HFF-Myc (cell line): ENCODE measurements around the gene CPEB1.

Experiments used
- DNase-seq: peaks from one replicate; pipeline ENCODE4 v3.0.0-alpha.2; 2011; ENCODE audit warnings: low read depth; ENCODE audit errors: extremely low read depth
- H3K4me3 ChIP-seq: replicated peaks from 2 replicates; pipeline ENCODE4 v1.5.1; 2011; ENCODE audit warnings: low read depth, mild to moderate bottlenecking, control low read depth, low read length
- TF ChIP-seq, protein P1 (sequence below): IDR thresholded peaks from 2 replicates; pipeline ENCODE4 v1.5.1; 2012; ENCODE audit warnings: mild to moderate bottlenecking, low read depth, low read length, control low read depth; ENCODE audit errors: missing control alignments

The CPEB1 gene

DNA sequence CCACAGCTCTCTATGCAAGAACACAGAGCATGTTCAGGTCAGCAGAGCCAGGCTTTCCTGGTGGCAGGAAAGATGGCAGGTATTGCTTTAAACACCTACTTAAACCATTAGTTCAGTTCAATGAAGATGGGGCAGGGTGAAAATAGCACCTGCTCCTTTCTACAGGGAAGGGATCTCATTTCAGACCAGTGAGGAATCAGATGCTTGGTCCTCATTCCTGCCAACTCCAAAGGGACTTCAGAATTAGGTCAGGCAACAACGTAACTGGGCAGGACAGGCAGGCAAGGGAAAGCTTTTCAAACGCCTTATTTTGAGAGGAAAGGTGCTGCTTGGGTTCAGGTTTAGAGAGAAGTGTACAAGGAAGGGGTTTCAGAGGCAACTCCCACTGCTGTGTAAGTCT lies 94.3 kb downstream of the CPEB1 start:
- DNase-seq, result no peak
- H3K4me3 ChIP-seq, result no peak overlapping the region
- TF ChIP-seq, protein P1, sequence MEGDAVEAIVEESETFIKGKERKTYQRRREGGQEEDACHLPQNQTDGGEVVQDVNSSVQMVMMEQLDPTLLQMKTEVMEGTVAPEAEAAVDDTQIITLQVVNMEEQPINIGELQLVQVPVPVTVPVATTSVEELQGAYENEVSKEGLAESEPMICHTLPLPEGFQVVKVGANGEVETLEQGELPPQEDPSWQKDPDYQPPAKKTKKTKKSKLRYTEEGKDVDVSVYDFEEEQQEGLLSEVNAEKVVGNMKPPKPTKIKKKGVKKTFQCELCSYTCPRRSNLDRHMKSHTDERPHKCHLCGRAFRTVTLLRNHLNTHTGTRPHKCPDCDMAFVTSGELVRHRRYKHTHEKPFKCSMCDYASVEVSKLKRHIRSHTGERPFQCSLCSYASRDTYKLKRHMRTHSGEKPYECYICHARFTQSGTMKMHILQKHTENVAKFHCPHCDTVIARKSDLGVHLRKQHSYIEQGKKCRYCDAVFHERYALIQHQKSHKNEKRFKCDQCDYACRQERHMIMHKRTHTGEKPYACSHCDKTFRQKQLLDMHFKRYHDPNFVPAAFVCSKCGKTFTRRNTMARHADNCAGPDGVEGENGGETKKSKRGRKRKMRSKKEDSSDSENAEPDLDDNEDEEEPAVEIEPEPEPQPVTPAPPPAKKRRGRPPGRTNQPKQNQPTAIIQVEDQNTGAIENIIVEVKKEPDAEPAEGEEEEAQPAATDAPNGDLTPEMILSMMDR, result no peak

DNA sequence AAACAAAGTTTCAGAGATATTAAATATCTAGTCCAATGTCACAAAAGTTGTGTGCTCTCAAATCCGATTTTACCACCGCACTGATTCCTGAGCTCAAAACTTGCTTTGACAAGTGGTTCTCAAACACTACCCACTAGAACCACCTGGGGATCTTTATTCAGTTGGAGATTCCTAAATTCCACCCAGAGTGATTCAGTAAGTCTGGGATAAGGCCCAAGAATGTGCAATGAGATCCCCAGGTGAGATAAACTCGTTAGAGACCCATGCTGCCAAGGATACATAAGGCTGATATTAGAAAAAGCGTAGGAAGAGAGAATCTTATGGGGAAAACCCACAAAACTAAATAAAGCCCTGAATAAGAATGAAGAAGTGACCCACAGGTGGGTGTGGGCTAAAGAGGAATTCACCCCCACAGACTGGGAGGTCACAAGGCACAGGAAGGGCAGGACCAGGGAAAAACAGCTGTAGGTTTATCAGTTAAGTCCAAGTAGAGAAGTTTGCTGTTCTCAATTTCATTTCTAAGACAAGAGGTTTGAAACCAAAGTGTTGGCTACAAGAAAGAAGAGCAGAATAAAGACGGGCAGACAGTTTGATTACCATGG lies 95.4 kb downstream of the CPEB1 start:
- TF ChIP-seq, protein P1, result no peak
- H3K4me3 ChIP-seq, result no peak overlapping the region
- no peak for DNase-seq

DNA sequence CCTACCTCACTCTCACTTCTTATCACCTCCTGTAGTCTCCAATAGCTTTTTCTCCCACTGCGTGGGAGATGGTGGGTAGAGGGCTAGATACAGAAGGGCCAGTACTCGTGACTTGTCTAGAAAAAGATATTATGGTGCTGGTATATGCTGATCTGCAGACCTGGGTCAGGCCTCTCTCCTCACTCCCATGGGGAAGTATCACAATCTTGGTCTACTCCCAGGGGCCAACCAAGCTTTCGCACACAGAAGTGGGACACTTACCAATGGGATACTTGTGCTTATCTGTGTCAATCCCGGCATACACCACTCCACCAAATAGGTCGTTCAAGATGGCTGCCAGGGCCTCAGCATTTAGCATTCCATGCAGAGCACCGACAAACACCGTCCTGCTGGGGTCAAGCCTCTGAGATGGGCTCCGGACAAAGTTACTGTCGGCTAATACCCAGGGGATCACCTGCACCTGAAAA lies 97.9 kb downstream of the CPEB1 start:
- H3K4me3 ChIP-seq, result no peak overlapping the region
- no peak for DNase-seq
- TF ChIP-seq, protein P1, result no peak

DNA sequence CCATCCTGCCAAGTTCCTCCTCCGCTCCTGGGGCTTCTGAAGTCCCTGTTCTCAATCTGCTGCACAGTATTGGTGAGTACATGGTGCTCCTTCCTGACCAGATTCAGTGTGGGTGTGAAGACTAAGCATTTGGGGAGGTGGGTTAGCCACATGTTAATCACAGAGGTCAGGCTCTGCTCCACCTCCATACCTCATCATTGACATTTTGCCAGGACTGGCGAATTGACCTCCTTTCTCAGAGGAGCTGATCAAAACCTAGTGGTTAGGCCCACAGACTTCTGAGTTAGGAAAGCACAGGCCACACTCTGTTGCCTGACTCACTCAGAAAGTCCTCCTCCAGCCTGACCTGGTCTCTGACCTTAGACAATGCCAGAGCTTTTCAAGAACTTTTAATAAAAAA lies 98.5 kb downstream of the CPEB1 start:
- TF ChIP-seq, protein P1, result no peak
- H3K4me3 ChIP-seq, result no peak overlapping the region
- no peak for DNase-seq

DNA sequence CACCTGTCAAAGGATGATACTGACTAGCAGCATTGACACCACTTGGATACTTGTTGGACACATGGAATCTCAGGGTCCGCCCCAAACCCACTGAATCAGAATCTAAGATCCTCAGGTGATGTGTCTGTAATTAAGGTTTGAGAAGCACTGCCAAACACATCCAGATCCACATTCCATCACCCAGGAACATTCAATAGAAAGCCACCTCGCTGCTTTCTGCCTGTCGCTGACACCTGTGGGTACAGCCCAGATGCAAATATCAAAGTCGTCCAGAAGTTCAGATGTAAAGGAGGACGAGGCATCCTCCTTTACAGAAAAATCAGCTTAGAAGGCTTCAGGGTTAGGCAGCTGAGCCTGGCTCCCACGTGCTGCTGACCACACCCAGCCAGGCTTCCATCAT lies 101.7 kb downstream of the CPEB1 start:
- DNase-seq, result no peak
- TF ChIP-seq, protein P1, result no peak
- no peak overlapping the region for H3K4me3 ChIP-seq

DNA sequence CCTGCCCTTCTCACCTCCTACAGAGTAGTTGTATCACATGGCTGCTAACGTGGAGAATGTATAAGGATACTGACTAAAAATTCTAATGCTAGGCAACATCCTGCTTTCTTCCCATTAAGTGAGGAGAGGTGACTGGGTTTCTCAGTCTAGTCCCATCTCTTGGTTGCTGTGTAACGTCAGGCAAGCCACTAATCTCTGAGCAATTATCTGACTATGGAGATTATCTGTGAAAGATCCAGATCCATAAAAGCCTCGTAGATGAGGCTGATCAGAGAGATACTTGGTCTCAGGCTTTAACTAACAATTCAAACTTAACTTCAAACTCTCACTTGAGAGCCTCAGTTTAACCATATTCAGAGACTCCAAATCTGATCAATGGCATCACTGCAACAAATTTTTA lies 102.2 kb downstream of the CPEB1 start:
- H3K4me3 ChIP-seq, result no peak overlapping the region
- no peak for DNase-seq
- TF ChIP-seq, protein P1, result no peak

DNA sequence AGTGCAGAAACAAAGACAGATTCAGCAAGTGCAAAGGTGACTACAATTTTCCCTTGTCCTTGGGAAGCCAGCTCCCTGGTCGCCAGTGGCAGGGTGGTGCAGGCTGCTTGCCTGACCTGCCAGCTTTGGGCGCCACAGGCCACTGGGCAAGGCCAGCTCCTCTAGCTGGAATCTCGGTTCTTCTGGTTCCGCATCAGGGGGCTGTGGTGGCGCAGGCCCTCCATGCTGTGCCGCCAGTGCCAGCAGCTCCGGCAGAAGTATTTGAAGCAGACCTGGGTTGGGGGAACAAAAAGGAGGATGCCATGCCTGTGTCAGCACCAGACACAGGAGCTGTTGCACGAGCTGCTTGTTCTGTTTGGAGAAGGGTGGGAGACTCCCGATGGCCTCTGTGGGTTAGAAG lies 102.7 kb downstream of the CPEB1 start:
- DNase-seq, result no peak
- TF ChIP-seq, protein P1, result no peak
- H3K4me3 ChIP-seq, result no peak overlapping the region
